Neuronal stem cell (in vitro differentiated cells): ENCODE results near the gene MAP6.

ENCODE experiments used
- DNase-seq: peaks from one replicate; pipeline ENCODE4 v3.0.0-alpha.2; 2013; ENCODE audit warnings: low spot score
- H2AFZ ChIP-seq: one replicate; pipeline ENCODE4 v1.6.1; 2013; ENCODE audit warnings: mild to moderate bottlenecking, low read length, inconsistent platforms
- H2AK5ac ChIP-seq: 2 replicates; pipeline ENCODE4 v1.6.1; 2013; ENCODE audit warnings: low read depth, mild to moderate bottlenecking, inconsistent platforms, low read length, moderate library complexity, mixed read lengths
- H2BK120ac ChIP-seq: 2 replicates; pipeline ENCODE4 v1.6.1; 2013; ENCODE audit warnings: low read depth, mild to moderate bottlenecking, inconsistent platforms, low read length, moderate library complexity, mixed read lengths
- H2BK12ac ChIP-seq: one replicate; pipeline ENCODE4 v1.6.1; 2013; ENCODE audit warnings: low read length, inconsistent platforms
- H2BK15ac ChIP-seq: 2 replicates; pipeline ENCODE4 v1.6.1; 2013; ENCODE audit warnings: mild to moderate bottlenecking, low read length, inconsistent platforms, mixed read lengths
- H2BK5ac ChIP-seq: one replicate; pipeline ENCODE4 v1.6.1; 2013; ENCODE audit warnings: inconsistent platforms, mild to moderate bottlenecking, low read length, moderate library complexity
- H3K14ac ChIP-seq: one replicate; pipeline ENCODE4 v1.6.1; 2013; ENCODE audit warnings: low read length, inconsistent platforms
- H3K18ac ChIP-seq: 2 replicates; pipeline ENCODE4 v1.6.1; 2013; ENCODE audit warnings: low read length, inconsistent platforms
- H3K23ac ChIP-seq: 2 replicates; pipeline ENCODE4 v1.6.1; 2013; ENCODE audit warnings: low read depth, mild to moderate bottlenecking, mixed read lengths, low read length, inconsistent platforms; ENCODE audit not compliant: poor library complexity
- H3K27ac ChIP-seq: replicated peaks from 3 replicates; pipeline ENCODE4 v1.5.1; 2013; ENCODE audit warnings: low read length, inconsistent platforms
- H3K27me3 ChIP-seq, 3 experiments: 2 replicates each; pipeline ENCODE4 v1.6.1; 2013; ENCODE audit warnings: low read length in 3 of 3, mild to moderate bottlenecking in 2 of 3, inconsistent platforms in 1 of 3, low read depth in 1 of 3, mixed read lengths in 1 of 3, moderate library complexity in 1 of 3; ENCODE audit not compliant: control insufficient read depth in 3 of 3, insufficient read depth in 3 of 3
- H3K36me3 ChIP-seq, 2 donors: replicated peaks in 1 of 2; 2 replicates each; pipeline ENCODE4 v1.6.1; 2013; ENCODE audit warnings: low read length in 2 of 2; ENCODE audit not compliant: control insufficient read depth in 2 of 2, insufficient read depth in 2 of 2
- H3K4ac ChIP-seq: 2 replicates; pipeline ENCODE4 v1.6.1; 2013; ENCODE audit warnings: inconsistent platforms, mild to moderate bottlenecking, low read length, moderate library complexity
- H3K4me1 ChIP-seq, 2 donors: 1 replicate in 1 of 2; 2 replicates in 1 of 2; pipeline ENCODE4 v1.6.1; 2013; ENCODE audit warnings: low read length in 2 of 2, low read depth in 1 of 2; ENCODE audit not compliant: control insufficient read depth in 2 of 2, insufficient read depth in 1 of 2
- H3K4me2 ChIP-seq: one replicate; pipeline ENCODE4 v1.6.1; 2013; ENCODE audit warnings: mild to moderate bottlenecking, low read length, inconsistent platforms; ENCODE audit not compliant: insufficient read depth, poor library complexity, severe bottlenecking
- H3K4me3 ChIP-seq, 2 donors: 2 replicates each; pipeline ENCODE4 v1.5.1; 2013; ENCODE audit warnings: low read length in 2 of 2, mild to moderate bottlenecking in 2 of 2, inconsistent platforms in 1 of 2, moderate library complexity in 1 of 2
- H3K79me1 ChIP-seq: one replicate; pipeline ENCODE4 v1.6.1; 2013; ENCODE audit warnings: low read depth, mild to moderate bottlenecking, inconsistent platforms, low read length, moderate library complexity
- H3K9ac ChIP-seq: one replicate; pipeline ENCODE4 v1.6.1; 2013; ENCODE audit warnings: mild to moderate bottlenecking, low read depth, low read length, inconsistent platforms; ENCODE audit not compliant: poor library complexity
- H3K9me3 ChIP-seq, 2 donors: replicated peaks in 1 of 2; 2 replicates each; pipeline versions ENCODE3 to v1.6.1; 2013; ENCODE audit warnings: low read length in 2 of 2, mild to moderate bottlenecking in 2 of 2, inconsistent platforms in 1 of 2, low read depth in 1 of 2, mixed read lengths in 1 of 2, moderate library complexity in 1 of 2; ENCODE audit not compliant: control insufficient read depth in 2 of 2, insufficient read depth in 1 of 2
- H4K8ac ChIP-seq: one replicate; pipeline ENCODE4 v1.6.1; 2013; ENCODE audit warnings: low read depth, mild to moderate bottlenecking, inconsistent platforms, low read length, moderate library complexity
- H4K91ac ChIP-seq: one replicate; pipeline ENCODE4 v1.6.1; 2013; ENCODE audit warnings: low read length, low read depth, mild to moderate bottlenecking, inconsistent platforms; ENCODE audit not compliant: poor library complexity
- WGBS, 2 donors: extraction: QIAGEN DNeasy Blood & Tissue Kit; methylation state at CpG; one replicate each; pipeline ENCODE4 v1.1.7; 2013; ENCODE audit warnings: missing lambda C conversion rate in 2 of 2, mixed read lengths in 1 of 2; ENCODE audit not compliant: insufficient read length in 2 of 2, insufficient replicate concordance in 1 of 2; ENCODE audit errors: extremely low coverage in 2 of 2; 5-methylcytosine and 5-hydroxymethylcytosine counted together

The MAP6 gene

GRCh38 chr11:75615751-75616150 lies 53.1 kb downstream of the MAP6 start:
- H3K14ac ChIP-seq: no peak overlapping the region
- no peak overlapping the region for H2BK15ac ChIP-seq
- no peak overlapping the region for H3K23ac ChIP-seq
- H3K27me3 ChIP-seq: no peaks in the 10 kb centered on the region
- H4K8ac ChIP-seq: no peak overlapping the region
- no peak overlapping the region for H2BK5ac ChIP-seq
- no peak overlapping the region for H3K18ac ChIP-seq
- no peak overlapping the region for H3K9ac ChIP-seq
- WGBS, 2 donors: no CpG with 5 or more reads among the region's 7 CpGs
- H3K36me3 ChIP-seq: no peaks in the 10 kb centered on the region
- no peak overlapping the region for H2BK120ac ChIP-seq
- H3K4me3 ChIP-seq: no peak overlapping the region
- H2BK12ac ChIP-seq: no peak overlapping the region
- no peak overlapping the region for H3K4me2 ChIP-seq
- peaks cover 0 to 8% of the 10 kb centered on the region in 2 donors for H3K9me3 ChIP-seq
- H3K27ac ChIP-seq: no peak overlapping the region
- no peak overlapping the region for H2AK5ac ChIP-seq
- H3K4me1 ChIP-seq: peaks cover 13 to 34% of the 10 kb centered on the region in 2 donors
- no peak overlapping the region for H4K91ac ChIP-seq
- H2AFZ ChIP-seq: no peak overlapping the region
- no peak for DNase-seq
- H3K79me1 ChIP-seq: no peaks in the 10 kb centered on the region
- no peak overlapping the region for H3K4ac ChIP-seq

GRCh38 chr11:75611823-75612222 lies 57.0 kb downstream of the MAP6 start:
- no peak overlapping the region for H3K4me3 ChIP-seq
- no peak overlapping the region for H4K91ac ChIP-seq
- no peaks in the 10 kb centered on the region for H3K27me3 ChIP-seq
- peak overlapping the region; percentile 75 for H4K8ac ChIP-seq
- no peak overlapping the region for H3K9ac ChIP-seq
- H3K27ac ChIP-seq: no peak overlapping the region
- no peak overlapping the region for H2AK5ac ChIP-seq
- H3K23ac ChIP-seq: peak overlapping the region; percentile 19
- no peaks in the 10 kb centered on the region for H3K9me3 ChIP-seq
- no peak overlapping the region for H3K14ac ChIP-seq
- no CpG with 5 or more reads among the region's 3 CpGs for WGBS, 2 donors
- H3K18ac ChIP-seq: no peak overlapping the region
- no peak overlapping the region for H2BK5ac ChIP-seq
- no peak overlapping the region for H2BK120ac ChIP-seq
- DNase-seq: no peak
- peaks cover 11 to 31% of the 10 kb centered on the region in 2 donors for H3K4me1 ChIP-seq
- no peak overlapping the region for H3K4me2 ChIP-seq
- no peak overlapping the region for H2BK12ac ChIP-seq
- peaks cover 0 to 14% of the 10 kb centered on the region in 2 donors for H3K36me3 ChIP-seq
- H3K79me1 ChIP-seq: peaks cover 2% of the 10 kb centered on the region
- no peak overlapping the region for H2AFZ ChIP-seq
- H2BK15ac ChIP-seq: no peak overlapping the region
- no peak overlapping the region for H3K4ac ChIP-seq

GRCh38 chr11:75606099-75606498 lies 62.7 kb downstream of the MAP6 start:
- Histone ChIP-seq H2BK12ac (no peak overlapping the region), H4K91ac (no peak overlapping the region), H3K9me3 (no peaks in the 10 kb centered on the region), H3K79me1 (peaks cover 2% of the 10 kb centered on the region), H3K9ac (no peak overlapping the region), H3K4ac (no peak overlapping the region), H3K18ac (no peak overlapping the region), H3K4me2 (no peak overlapping the region), H3K4me1 (no peaks in the 10 kb centered on the region), H2AK5ac (no peak overlapping the region), H3K36me3 (peaks cover 0 to 50% of the 10 kb centered on the region in 2 donors), H3K23ac (no peak overlapping the region), H4K8ac (no peak overlapping the region), H2AFZ (no peak overlapping the region), H2BK5ac (no peak overlapping the region), H3K14ac (no peak overlapping the region), H2BK15ac (no peak overlapping the region), H3K4me3 (no peak overlapping the region), H3K27ac (no peak overlapping the region), H2BK120ac (no peak overlapping the region), H3K27me3 (no peaks in the 10 kb centered on the region)
- no peak for DNase-seq
- WGBS, 2 donors: 100% methylated on average over 1 of the region's 8 CpGs; no CpG with 5 or more reads in 1 of the 2 donors

- H3K27ac ChIP-seq: no peak overlapping the region
- no peak overlapping the region for H2AFZ ChIP-seq
- no peak overlapping the region for H3K14ac ChIP-seq
- no peaks in the 10 kb centered on the region for H3K79me1 ChIP-seq
- no peak overlapping the region for H4K91ac ChIP-seq
- H3K18ac ChIP-seq: no peak overlapping the region
- no peaks in the 10 kb centered on the region for H3K9me3 ChIP-seq
- no CpG with 5 or more reads among the region's 16 CpGs for WGBS, 2 donors
- no peak overlapping the region for H4K8ac ChIP-seq
- DNase-seq: no peak
- no peak overlapping the region for H3K9ac ChIP-seq
- no peak overlapping the region for H3K4ac ChIP-seq
- H2BK120ac ChIP-seq: no peak overlapping the region
- no peak overlapping the region for H2BK5ac ChIP-seq
- no peak overlapping the region for H2BK15ac ChIP-seq
- no peak overlapping the region for H3K4me3 ChIP-seq
- peaks cover 0 to 50% of the 10 kb centered on the region in 2 donors for H3K36me3 ChIP-seq
- no peaks in the 10 kb centered on the region for H3K4me1 ChIP-seq
- no peak overlapping the region for H3K4me2 ChIP-seq
- no peak overlapping the region for H2BK12ac ChIP-seq
- no peak overlapping the region for H2AK5ac ChIP-seq
- H3K27me3 ChIP-seq: no peaks in the 10 kb centered on the region
- no peak overlapping the region for H3K23ac ChIP-seq
Measured at GRCh38 chr11:75603791-75604736, 64.8 kb downstream of the MAP6 start.
